A549 (cell line): ENCODE data around the gene SEMA7A. TPM values are rescaled to one million over a fixed set of nuclear protein-coding genes. Genes with fewer than 3 reads are reported as not detected.

ENCODE experiments used
- ATAC-seq, 2 experiments: fragments of 200-7000 bp in 1 of 2; fragments of >200 bp in 1 of 2; cut with Nextera tagmentation in 1 of 2; cut with Tn5 transposase in 1 of 2; 3 replicates each; pipeline versions ENCODE4 v1.8.0 to v1.9.1; 2018 to 2020; ENCODE audit warnings: mild to moderate bottlenecking in 1 of 2, moderate library complexity in 1 of 2
- CTCF ChIA-PET: fragments of 300-600 bp; sonication (Branson Sonifier 250); formaldehyde crosslinking; extraction: SDS; loops from one replicate; lab custom pipeline; 2021; ENCODE audit warnings: antibody characterized with exemption, inconsistent platforms; lab: Yijun Ruan, JAX
- POLR2A ChIA-PET: fragments of 350-600 bp; formaldehyde crosslinking; extraction: SDS; loops from one replicate; lab custom pipeline; 2021; ENCODE audit warnings: antibody characterized with exemption, inconsistent platforms; lab: Yijun Ruan, JAX
- DNase-seq, 2 experiments: peaks; one replicate each; pipeline versions ENCODE4 v3.0.0 to v3.0.0-alpha.2; 2011 to 2016; ENCODE audit warnings: low read depth in 1 of 2, low spot score in 1 of 2
- FAIRE-seq: peaks from 2 replicates; lab custom pipeline; 2011; peaks lifted over from hg19 to GRCh38; lab: Jason Lieb, UNC
- H3K27ac ChIP-seq, 2 experiments: fragments of >200 bp; sonication (Bioruptor Twin); formaldehyde crosslinking; 3 replicates each; pipeline ENCODE4 v1.5.1; 2016 to 2017
- H3K4me1 ChIP-seq: fragments of >200 bp; sonication (Bioruptor Twin); formaldehyde crosslinking; 3 replicates; pipeline ENCODE4 v1.6.1; 2016
- H3K4me2 ChIP-seq: fragments of >200 bp; sonication (Bioruptor Twin); formaldehyde crosslinking; 3 replicates; pipeline ENCODE4 v1.6.1; 2016
- H3K4me3 ChIP-seq: fragments of >200 bp; sonication (Bioruptor Twin); formaldehyde crosslinking; 3 replicates; pipeline ENCODE4 v1.5.1; 2016
- H3K9me3 ChIP-seq: fragments of >200 bp; sonication (Bioruptor Twin); formaldehyde crosslinking; 3 replicates; pipeline ENCODE4 v1.6.1; 2016
- BCL3 ChIP-seq: fragments of >200 bp; sonication (Bioruptor Twin); formaldehyde crosslinking; IDR thresholded peaks from 3 replicates; pipeline ENCODE4 v1.6.1; 2016
- BHLHE40 ChIP-seq: IDR thresholded peaks from 2 replicates; pipeline ENCODE4 v1.6.1; 2012; ENCODE audit warnings: low read depth, low read length, inconsistent platforms
- CEBPB ChIP-seq, 2 experiments: fragments of >200 bp in 1 of 2; sonication (Bioruptor Twin) in 1 of 2; formaldehyde crosslinking in 1 of 2; IDR thresholded peaks; 2 replicates each; pipeline ENCODE4 v1.6.1; 2012 to 2016
- EHMT2 ChIP-seq: fragments of 200-600 bp; sonication (generic); IDR thresholded peaks from 2 replicates; pipeline ENCODE4 v1.6.1; 2016; ENCODE audit warnings: antibody characterized with exemption, low read depth, mild to moderate bottlenecking, moderate library complexity
- EP300 ChIP-seq, 2 experiments: fragments of >200 bp; sonication (Bioruptor Twin); formaldehyde crosslinking; IDR thresholded peaks; 2 replicates in 1 of 2; 3 replicates in 1 of 2; pipeline ENCODE4 v1.6.1; 2016 to 2017
- FOSL2 ChIP-seq, 2 experiments: fragments of 450-650 bp in 1 of 2; fragments of >200 bp in 1 of 2; sonication (Bioruptor Twin) in 1 of 2; formaldehyde crosslinking; IDR thresholded peaks; 2 replicates each; pipeline versions ENCODE4 v1.5.0 to v1.6.1; 2016 to 2020; ENCODE audit warnings: mild to moderate bottlenecking in 1 of 2, moderate library complexity in 1 of 2
- GATA3 ChIP-seq: IDR thresholded peaks from 2 replicates; pipeline ENCODE4 v1.6.1; 2012; ENCODE audit warnings: borderline replicate concordance
- HOXA7 ChIP-seq: fragments of 250-450 bp; sonication (Bioruptor Pico); IDR thresholded peaks from 2 replicates; pipeline ENCODE4 v1.5.0; 2020; ENCODE audit warnings: mild to moderate bottlenecking, moderate library complexity
- KDM5A ChIP-seq: fragments of 200-600 bp; sonication (generic); IDR thresholded peaks from 2 replicates; pipeline ENCODE4 v1.6.1; 2016; ENCODE audit warnings: antibody characterized with exemption, mild to moderate bottlenecking
- MYC ChIP-seq: IDR thresholded peaks from 2 replicates; pipeline ENCODE4 v1.6.1; 2012; ENCODE audit warnings: mild to moderate bottlenecking, inconsistent platforms, low read length, improper control_type of control experiment, borderline replicate concordance
- NFE2L2 ChIP-seq: fragments of 150-350 bp; conservative IDR thresholded peaks from 2 replicates; pipeline ENCODE4 v1.6.1; 2014; ENCODE audit warnings: low read length
- NPAS2 ChIP-seq: fragments of 250-450 bp; sonication (Bioruptor Pico); IDR thresholded peaks from 2 replicates; pipeline ENCODE4 v1.8.0; 2022; ENCODE audit warnings: mild to moderate bottlenecking, moderate library complexity, borderline replicate concordance
- POLR2A ChIP-seq: IDR thresholded peaks from 2 replicates; pipeline ENCODE4 v1.6.1; 2012; ENCODE audit warnings: mild to moderate bottlenecking, low read length
- RARB ChIP-seq: fragments of 250-450 bp; sonication (Bioruptor Pico); IDR thresholded peaks from 2 replicates; pipeline ENCODE4 v1.8.0; 2021; ENCODE audit warnings: mild to moderate bottlenecking, moderate library complexity
- RCOR1 ChIP-seq: fragments of 150-350 bp; IDR thresholded peaks from 2 replicates; pipeline ENCODE4 v1.6.1; 2014; ENCODE audit warnings: antibody characterized with exemption, low read length, low read depth
- TFCP2L1 ChIP-seq: fragments of 250-450 bp; sonication (Bioruptor Pico); IDR thresholded peaks from 2 replicates; pipeline ENCODE4 v1.5.0; 2021; ENCODE audit warnings: mild to moderate bottlenecking
- ZFP36 ChIP-seq: fragments of 450-650 bp; IDR thresholded peaks from 2 replicates; pipeline ENCODE4 v1.6.1; 2014; ENCODE audit warnings: borderline replicate concordance; ENCODE audit not compliant: partially characterized antibody
- ZNF302 ChIP-seq: fragments of 250-450 bp; sonication (Bioruptor Pico); IDR thresholded peaks from 2 replicates; pipeline ENCODE4 v1.9.0; 2021; ENCODE audit warnings: inconsistent platforms, mild to moderate bottlenecking, moderate library complexity
- ZSCAN20 ChIP-seq: fragments of 250-450 bp; sonication (Bioruptor Pico); IDR thresholded peaks from 2 replicates; pipeline ENCODE4 v1.8.0; 2022; ENCODE audit warnings: mild to moderate bottlenecking, moderate library complexity
- WGBS: methylation state at CpG from one replicate; pipeline ENCODE4 v1.1.6; 2017; ENCODE audit errors: missing lambda C conversion rate; 5-methylcytosine and 5-hydroxymethylcytosine counted together
- polyA plus RNA-seq, 4 experiments: library from polyadenylated mRNA; depleted of rRNA in 3 of 4; stranded (reverse); fragments of >200 nt; fragmentation: RNase III in 1 of 4; extraction: RNeasy Plus Mini Kit Qiagen cat#74134 plus additional on column Dnase treatment in 1 of 4; gene quantifications; 2 replicates in 3 of 4; 3 replicates in 1 of 4; pipeline ENCODE4 v1.2.3, GENCODE V29; 2011 to 2017
- TF ChIP-seq, protein P1 (sequence below): fragments of >200 bp; sonication (Bioruptor Twin); formaldehyde crosslinking; IDR thresholded peaks from 2 replicates; pipeline ENCODE4 v1.6.1; 2016
- TF ChIP-seq, protein P2 (sequence below): IDR thresholded peaks from 2 replicates; pipeline ENCODE4 v1.6.1; 2012
- TF ChIP-seq, protein P3 (sequence below): fragments of 200-600 bp; sonication (generic); IDR thresholded peaks from 2 replicates; pipeline ENCODE4 v1.6.1; 2016; ENCODE audit warnings: antibody characterized with exemption, mild to moderate bottlenecking, moderate library complexity

Gene SEMA7A
- polyA plus RNA-seq, 2 of the 4 experiments (the other 2 are of a cell fraction): 0.44 to 1.2 TPM

DNA sequence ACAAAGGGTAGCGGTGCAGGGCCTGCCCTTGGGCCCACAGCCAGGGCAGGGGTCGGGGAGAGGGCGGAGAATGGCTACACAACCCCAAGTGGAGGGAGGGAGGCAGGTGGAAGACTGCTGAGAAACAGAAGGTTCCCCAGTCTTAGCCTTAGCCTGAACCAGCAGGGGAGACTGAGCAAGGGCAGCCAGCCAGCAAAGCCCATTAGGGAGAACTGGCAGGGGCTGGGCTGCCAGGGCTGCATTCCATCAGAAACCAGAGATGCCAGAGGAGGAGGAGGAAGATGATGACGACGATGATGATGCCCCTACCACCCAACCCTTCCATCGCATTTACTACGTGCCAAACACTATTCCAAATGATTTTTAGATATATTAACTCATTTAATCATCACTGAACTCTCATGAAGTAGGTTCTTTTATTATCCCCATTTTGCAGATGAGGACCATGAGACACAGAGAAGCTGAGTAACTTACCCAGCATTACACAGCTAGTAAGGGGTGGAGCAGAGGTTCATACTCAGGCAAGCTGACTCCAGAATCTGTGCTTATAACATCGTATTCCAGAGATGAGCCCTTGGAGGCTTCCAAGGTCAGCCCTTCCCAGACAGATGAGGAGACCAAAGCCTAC lies 8.7 kb downstream of the SEMA7A start (continued):
- TF ChIP-seq EP300 (IDR thresholded peaks at IDR 0.05): no peak
- TF ChIP-seq TFCP2L1: no peak
- no peak for TF ChIP-seq CEBPB (IDR thresholded peaks at IDR 0.05)

- FAIRE-seq (no peak), DNase-seq (no peak), ATAC-seq (no peak)
- Histone ChIP-seq H3K9me3 (no peaks in the 10 kb centered on the region), H3K4me3 (no peak overlapping the region), H3K4me1 (peaks cover 25% of the 10 kb centered on the region)
- CTCF ChIA-PET: interaction anchor here (1.1 to 36.0 kb wide), 3 partner anchors 14 to 64 kb away, joined by 3 to 681 read pairs (median 20); partner anchors contain the start of gene CYP11A1
- POLR2A ChIA-PET: no interaction called here
- no peak for TF ChIP-seq POLR2A
- no peak for TF ChIP-seq HOXA7 (CRISPR knock-in tag)
- TF ChIP-seq ZNF302 (CRISPR knock-in tag): no peak
- TF ChIP-seq RCOR1: no peak
- no peak for TF ChIP-seq FOSL2 (IDR thresholded peaks at IDR 0.05)
- TF ChIP-seq FOSL2 (CRISPR knock-in tag; IDR thresholded peaks at IDR 0.05): no peak
- TF ChIP-seq, protein P1, sequence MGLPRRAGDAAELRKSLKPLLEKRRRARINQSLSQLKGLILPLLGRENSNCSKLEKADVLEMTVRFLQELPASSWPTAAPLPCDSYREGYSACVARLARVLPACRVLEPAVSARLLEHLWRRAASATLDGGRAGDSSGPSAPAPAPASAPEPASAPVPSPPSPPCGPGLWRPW: no peak
- TF ChIP-seq MYC: no peak
- TF ChIP-seq, all 56 proteins: peak for 0
- 80% methylated on average over 9 of the region's 10 CpGs for WGBS
- peak overlapping the region; percentile 19 to 71; a peak in 3 of 6 replicates for H3K27ac ChIP-seq
- peak overlapping the region; percentile 9; the same call in 2 of the 3 replicates for H3K4me2 ChIP-seq
These were observed 10.1 kb downstream of the SEMA7A start for GRCh38 chr15:74423431-74424257.

DNA sequence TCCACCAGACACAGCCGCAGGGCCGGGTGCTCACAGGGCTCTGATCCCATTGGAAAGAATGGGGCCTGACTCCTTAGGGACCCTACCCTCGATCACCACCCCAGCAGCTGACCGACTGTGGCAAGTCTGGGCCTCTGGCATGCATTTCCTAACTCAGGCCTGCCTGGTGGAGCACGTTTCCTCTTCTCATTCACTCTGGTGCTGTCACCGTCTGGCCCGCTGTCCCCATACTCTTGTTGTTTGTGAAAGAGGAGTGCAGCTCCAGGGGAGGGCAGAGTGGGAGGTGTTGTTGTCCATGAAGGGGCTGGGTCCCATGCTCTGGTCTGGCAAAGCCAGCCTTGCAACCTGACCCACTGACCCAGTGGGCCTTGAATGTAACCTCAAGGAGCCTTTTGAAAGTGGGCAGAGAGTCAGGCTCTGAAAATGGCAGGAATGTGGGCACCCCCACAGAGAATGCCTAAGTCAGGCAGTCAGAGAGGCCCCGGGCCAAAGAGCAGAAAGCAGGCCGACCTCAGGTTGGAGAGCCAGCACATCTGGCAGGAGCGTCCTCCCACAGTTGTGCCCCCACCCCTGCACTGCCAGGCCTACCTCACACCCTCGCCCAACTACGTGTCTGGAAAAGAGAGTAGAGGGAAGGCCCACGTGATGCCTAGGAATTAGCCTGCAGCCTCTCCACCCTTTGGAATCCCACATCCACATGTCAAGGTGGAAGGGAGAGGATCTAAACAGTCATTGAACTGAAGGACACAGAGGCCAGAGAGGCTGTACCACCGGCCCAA lies 10.9 kb downstream of the SEMA7A start:
- H3K4me1 ChIP-seq: peaks cover 25% of the 10 kb centered on the region
- POLR2A ChIA-PET: no interaction called here
- FAIRE-seq: no peak

More for the DNA sequence above, 10.9 kb downstream of the SEMA7A start:
- ATAC-seq: peak in 1 of 2 experiments; percentile 70; a peak in 4 of 6 replicates
- no peaks in the 10 kb centered on the region for H3K9me3 ChIP-seq
- peak overlapping the region; percentile 19 to 71; a peak in 3 of 6 replicates for H3K27ac ChIP-seq
- 41% methylated on average over 10 of the region's 14 CpGs for WGBS
- CTCF ChIA-PET: interaction anchor here (1.0 to 36.0 kb wide), 3 partner anchors 15 to 45 kb away, joined by 3 to 681 read pairs (median 20); partner anchors contain the start of gene CYP11A1
- DNase-seq: peak in 1 of 2 experiments; percentile 27
- no peak overlapping the region for H3K4me3 ChIP-seq
- no peak for TF ChIP-seq ZSCAN20 (CRISPR knock-in tag)
- TF ChIP-seq CEBPB (IDR thresholded peaks at IDR 0.05): no peak
- no peak for TF ChIP-seq EHMT2
- peak; percentile 19; the same call in 1 of the 2 replicates for TF ChIP-seq GATA3
- TF ChIP-seq ZFP36: no peak
- TF ChIP-seq ZNF302 (CRISPR knock-in tag): no peak
- TF ChIP-seq, protein P2, sequence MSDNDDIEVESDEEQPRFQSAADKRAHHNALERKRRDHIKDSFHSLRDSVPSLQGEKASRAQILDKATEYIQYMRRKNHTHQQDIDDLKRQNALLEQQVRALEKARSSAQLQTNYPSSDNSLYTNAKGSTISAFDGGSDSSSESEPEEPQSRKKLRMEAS: no peak
- TF ChIP-seq KDM5A: no peak
- TF ChIP-seq NPAS2 (CRISPR knock-in tag): no peak
- TF ChIP-seq FOSL2 (IDR thresholded peaks at IDR 0.05): no peak
- TF ChIP-seq FOSL2 (CRISPR knock-in tag; IDR thresholded peaks at IDR 0.05): 0 out of 2 replicates have a peak, but pooled peaks have one; percentile 36
- no peak for TF ChIP-seq NFE2L2
- TF ChIP-seq HOXA7 (CRISPR knock-in tag): no peak
- no peak for TF ChIP-seq RARB (CRISPR knock-in tag)
- no peak for TF ChIP-seq BHLHE40
- no peak for TF ChIP-seq BCL3
- TF ChIP-seq, protein P3, sequence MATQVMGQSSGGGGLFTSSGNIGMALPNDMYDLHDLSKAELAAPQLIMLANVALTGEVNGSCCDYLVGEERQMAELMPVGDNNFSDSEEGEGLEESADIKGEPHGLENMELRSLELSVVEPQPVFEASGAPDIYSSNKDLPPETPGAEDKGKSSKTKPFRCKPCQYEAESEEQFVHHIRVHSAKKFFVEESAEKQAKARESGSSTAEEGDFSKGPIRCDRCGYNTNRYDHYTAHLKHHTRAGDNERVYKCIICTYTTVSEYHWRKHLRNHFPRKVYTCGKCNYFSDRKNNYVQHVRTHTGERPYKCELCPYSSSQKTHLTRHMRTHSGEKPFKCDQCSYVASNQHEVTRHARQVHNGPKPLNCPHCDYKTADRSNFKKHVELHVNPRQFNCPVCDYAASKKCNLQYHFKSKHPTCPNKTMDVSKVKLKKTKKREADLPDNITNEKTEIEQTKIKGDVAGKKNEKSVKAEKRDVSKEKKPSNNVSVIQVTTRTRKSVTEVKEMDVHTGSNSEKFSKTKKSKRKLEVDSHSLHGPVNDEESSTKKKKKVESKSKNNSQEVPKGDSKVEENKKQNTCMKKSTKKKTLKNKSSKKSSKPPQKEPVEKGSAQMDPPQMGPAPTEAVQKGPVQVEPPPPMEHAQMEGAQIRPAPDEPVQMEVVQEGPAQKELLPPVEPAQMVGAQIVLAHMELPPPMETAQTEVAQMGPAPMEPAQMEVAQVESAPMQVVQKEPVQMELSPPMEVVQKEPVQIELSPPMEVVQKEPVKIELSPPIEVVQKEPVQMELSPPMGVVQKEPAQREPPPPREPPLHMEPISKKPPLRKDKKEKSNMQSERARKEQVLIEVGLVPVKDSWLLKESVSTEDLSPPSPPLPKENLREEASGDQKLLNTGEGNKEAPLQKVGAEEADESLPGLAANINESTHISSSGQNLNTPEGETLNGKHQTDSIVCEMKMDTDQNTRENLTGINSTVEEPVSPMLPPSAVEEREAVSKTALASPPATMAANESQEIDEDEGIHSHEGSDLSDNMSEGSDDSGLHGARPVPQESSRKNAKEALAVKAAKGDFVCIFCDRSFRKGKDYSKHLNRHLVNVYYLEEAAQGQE: no peak
- peak overlapping the region; percentile 9; the same call in 2 of the 3 replicates for H3K4me2 ChIP-seq
